Osteoblast (primary cell): ENCODE data around the gene HK2. TPM values are rescaled to one million over a fixed set of nuclear protein-coding genes. Genes with fewer than 3 reads are reported as not detected.
"Not testable (repeated sequence)": the region's sequence is repeated elsewhere in the genome, so short reads cannot be mapped to it uniquely, and the experiment has no call there.

ENCODE experiments used
- DNase-seq: peaks from one replicate; pipeline ENCODE4 v3.0.0; 2011; ENCODE audit warnings: low spot score, mixed read lengths; ENCODE audit not compliant: insufficient read length; ENCODE audit errors: missing footprints
- H2AFZ ChIP-seq: 2 replicates; pipeline ENCODE4 v1.6.0; 2011; ENCODE audit warnings: mild to moderate bottlenecking, low read length
- H3K27ac ChIP-seq: 2 replicates; pipeline ENCODE4 v1.5.1; 2011; ENCODE audit warnings: mild to moderate bottlenecking, low read depth, low read length, moderate library complexity
- H3K27me3 ChIP-seq: 2 replicates; pipeline ENCODE4 v1.6.0; 2012; ENCODE audit warnings: mild to moderate bottlenecking, control low read depth, inconsistent platforms, low read length, moderate library complexity; ENCODE audit not compliant: insufficient read depth
- H3K36me3 ChIP-seq: 2 replicates; pipeline ENCODE4 v1.5.1; 2011; ENCODE audit warnings: mild to moderate bottlenecking, low read length, control low read depth, moderate library complexity; ENCODE audit not compliant: insufficient read depth
- H3K4me1 ChIP-seq: 2 replicates; pipeline ENCODE4 v1.5.1; 2011; ENCODE audit warnings: mild to moderate bottlenecking, low read length, control low read depth, moderate library complexity; ENCODE audit not compliant: insufficient read depth
- H3K4me2 ChIP-seq: 2 replicates; pipeline ENCODE4 v1.6.0; 2011; ENCODE audit warnings: mild to moderate bottlenecking, low read length; ENCODE audit not compliant: insufficient read depth
- H3K4me3 ChIP-seq: fragments of 200-600 bp; sonication (generic); 3 replicates; pipeline ENCODE4 v1.5.1; 2012; ENCODE audit warnings: mild to moderate bottlenecking, low read length, inconsistent platforms; ENCODE audit not compliant: insufficient read depth
- H3K79me2 ChIP-seq: 2 replicates; pipeline ENCODE4 v1.6.0; 2012; ENCODE audit warnings: mild to moderate bottlenecking, low read length, control low read depth, inconsistent platforms; ENCODE audit not compliant: insufficient read depth
- H3K9me3 ChIP-seq: 2 replicates; pipeline ENCODE4 v1.5.1; 2011; ENCODE audit warnings: low read depth, low read length, control low read depth
- H4K20me1 ChIP-seq: 2 replicates; pipeline ENCODE4 v1.6.0; 2012; ENCODE audit warnings: mild to moderate bottlenecking, low read length, control low read depth; ENCODE audit not compliant: insufficient read depth
- CTCF ChIP-seq: IDR thresholded peaks from 2 replicates; pipeline ENCODE4 v1.5.1; 2011; ENCODE audit warnings: mild to moderate bottlenecking, low read depth, low read length, moderate library complexity; ENCODE audit errors: extremely low read depth
- total RNA-seq: library from RNA; depleted of rRNA; stranded (reverse); fragments of >200 nt; gene quantifications from 2 replicates; pipeline ENCODE4 v1.2.3, GENCODE V29; 2012

HK2 gene
- total RNA-seq, 1 donor = 76.4 TPM

DNA sequence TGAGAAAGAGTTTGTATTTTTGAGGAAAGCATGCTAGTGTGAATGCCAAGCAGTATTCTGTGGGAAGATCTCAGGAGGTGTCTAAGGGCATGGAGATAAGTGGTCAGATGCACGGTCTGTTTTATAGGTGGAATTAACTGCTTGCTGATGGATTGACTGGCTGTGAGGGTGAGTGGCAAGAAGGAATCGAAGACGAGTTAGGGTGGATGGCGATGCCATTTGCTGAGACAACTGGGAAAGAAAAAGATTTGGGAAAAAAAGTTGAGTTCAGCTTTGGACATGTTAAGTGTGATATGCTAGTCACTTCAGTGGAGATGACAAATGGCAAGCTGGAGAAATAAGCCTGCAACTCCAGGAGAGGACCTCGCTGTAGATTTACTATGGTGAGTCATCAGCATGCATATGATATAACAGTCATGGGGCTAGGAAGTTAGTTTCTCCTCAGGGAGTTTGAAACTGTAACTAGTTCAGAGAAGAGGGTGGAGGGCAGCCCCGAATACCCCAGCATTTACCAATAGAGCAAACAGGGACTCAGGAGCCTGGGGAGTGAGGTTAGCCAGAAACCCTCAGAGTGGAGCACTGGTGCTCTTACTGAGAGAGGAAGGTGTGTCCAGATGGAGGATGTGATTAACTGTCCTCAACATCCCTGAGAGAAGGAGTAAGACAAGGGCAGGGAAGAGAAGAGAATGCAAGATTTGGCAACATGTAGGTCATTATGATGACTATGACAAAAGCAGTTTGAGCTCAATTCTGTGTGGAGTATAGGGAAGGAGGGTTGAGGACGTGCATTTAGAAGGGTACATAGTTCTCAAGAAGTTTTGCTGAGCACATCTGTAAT is 2.0 kb upstream of the HK2 start:
- no peak for TF ChIP-seq CTCF
- H3K4me3 ChIP-seq = no peak overlapping the region
- H3K9me3 ChIP-seq = no peaks in the 10 kb centered on the region
- H3K27ac ChIP-seq = no peak overlapping the region
- no peaks in the 10 kb centered on the region for H3K27me3 ChIP-seq
- peaks cover 24% of the 10 kb centered on the region for H3K79me2 ChIP-seq
- H2AFZ ChIP-seq = no peak overlapping the region
- peak; percentile 91 for DNase-seq
- H3K36me3 ChIP-seq = no peaks in the 10 kb centered on the region
- peaks cover 23% of the 10 kb centered on the region for H3K4me1 ChIP-seq
- peak overlapping the region; percentile 5 for H3K4me2 ChIP-seq
- peaks cover 2% of the 10 kb centered on the region for H4K20me1 ChIP-seq

GRCh38 chr2:74834234-74834791 is 386 bp downstream of the HK2 start:
- not testable (repeated sequence) for H3K9me3 ChIP-seq, DNase-seq, H4K20me1 ChIP-seq, H3K27me3 ChIP-seq, H3K36me3 ChIP-seq
- peaks cover 46% of the 10 kb centered on the region for H3K79me2 ChIP-seq
- H3K27ac ChIP-seq = peak overlapping the region; percentile 81
- H2AFZ ChIP-seq = peak overlapping the region; percentile 71
- peak overlapping the region; percentile 97 for H3K4me2 ChIP-seq
- peaks cover 29% of the 10 kb centered on the region for H3K4me1 ChIP-seq
- peak overlapping the region; percentile 91 for H3K4me3 ChIP-seq

- H3K79me2 ChIP-seq = peaks cover 51% of the 10 kb centered on the region
- DNase-seq = peak; percentile 95
- H3K27ac ChIP-seq = peak overlapping the region; percentile 81
Observed at GRCh38 chr2:74834792-74835755, 1.1 kb downstream of the HK2 start.

More at GRCh38 chr2:74834792-74835755, 1.1 kb downstream of the HK2 start:
- H4K20me1 ChIP-seq = peaks cover 2% of the 10 kb centered on the region
- H3K4me2 ChIP-seq = peak overlapping the region; percentile 97
- H3K36me3 ChIP-seq = no peaks in the 10 kb centered on the region
- no peaks in the 10 kb centered on the region for H3K27me3 ChIP-seq
- no peak for TF ChIP-seq CTCF
- H3K4me3 ChIP-seq = peak overlapping the region; percentile 91
- peak overlapping the region; percentile 71 for H2AFZ ChIP-seq
- H3K4me1 ChIP-seq = peaks cover 29% of the 10 kb centered on the region
- no peaks in the 10 kb centered on the region for H3K9me3 ChIP-seq
